Measurements from ENCODE around the gene CDCA4. TPM values are rescaled to one million over a fixed set of nuclear protein-coding genes. Genes with fewer than 3 reads are reported as not detected.

The CDCA4 gene
- total and polyA plus RNA-seq, 4 experiments from 2014 or later: 17.1 to 20.9 (median 18.9) TPM

DNA sequence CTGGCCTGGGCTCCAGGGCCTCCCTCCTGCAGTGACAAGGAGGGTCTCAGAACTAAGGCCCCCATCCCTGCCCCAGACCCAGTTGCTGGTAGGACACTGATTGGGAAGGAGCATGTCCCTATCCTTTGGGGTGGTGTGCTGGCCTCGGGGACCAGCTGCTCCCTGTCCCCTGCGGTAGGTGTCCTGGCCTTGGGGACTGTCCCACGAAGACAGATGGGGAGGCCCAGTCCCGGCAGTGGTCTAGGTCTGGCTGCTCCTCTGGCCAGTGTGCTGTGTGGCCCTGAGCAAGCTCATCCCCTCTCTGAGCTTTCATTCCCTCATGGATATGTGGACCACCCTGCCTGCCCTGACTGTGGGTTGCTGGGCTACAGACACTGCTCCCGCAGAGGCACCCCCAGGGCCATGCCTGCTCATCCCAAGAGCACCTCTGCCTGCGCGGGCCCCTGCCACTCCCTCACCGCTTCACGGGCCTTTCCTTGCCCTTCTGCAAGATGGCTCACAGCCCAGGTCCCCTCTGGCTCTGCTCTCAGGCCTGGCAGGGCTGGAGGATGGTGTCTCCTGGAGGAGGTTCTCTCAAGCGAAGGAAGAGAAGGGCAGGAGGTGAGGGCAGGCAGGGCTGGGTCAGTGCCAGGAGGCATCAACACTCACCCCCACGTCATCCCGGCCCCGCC lies 55.2 kb downstream of the CDCA4 start:
- no peaks in the 10 kb centered on the region for H3K36me3 ChIP-seq (ENCODE audit: insufficient read depth, low read length)
- H3K27me3 ChIP-seq (ENCODE audit: insufficient read depth, low read length): peaks cover 6% of the 10 kb centered on the region

DNA sequence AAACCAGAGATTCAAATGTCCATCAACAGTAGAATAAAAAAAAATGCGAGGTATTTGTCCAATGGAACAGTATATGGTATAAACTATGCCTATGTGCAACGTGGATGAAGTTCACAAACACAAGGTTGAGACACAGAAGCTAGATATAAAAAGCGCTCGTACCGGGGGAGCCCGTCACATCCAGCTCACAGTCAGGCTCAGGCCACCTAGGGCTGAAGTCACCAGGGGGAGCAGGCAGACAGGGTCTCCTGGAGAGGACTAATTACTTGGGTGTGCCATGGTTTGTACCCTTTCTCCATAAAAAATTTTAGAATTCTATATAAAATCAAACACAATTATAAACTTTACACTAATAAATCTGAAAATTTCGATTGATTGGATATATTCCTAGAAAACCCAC lies 56.3 kb downstream of the CDCA4 start:
- ChIA-PET CTCF (ENCODE audit: partially characterized antibody) (interaction anchor here (1.6 to 1.9 kb wide), 4 partner anchors 9 to 81 kb away, joined by 4 to 7 read pairs (median 4); no protein-coding TSS in a partner anchor), POLR2A (ENCODE audit: partially characterized antibody) (no interaction called here)
- H3K27ac Mint-ChIP-seq: no peak overlapping the region
- Histone ChIP-seq H3K27ac (ENCODE audit: low read depth, low read length) (no peak overlapping the region), H3K4me1 (ENCODE audit: insufficient read depth, low read length) (peaks cover 4% of the 10 kb centered on the region), H3K4me3 (ENCODE audit: low read length in 2 of 2) (no peak overlapping the region), H3K27me3 (ENCODE audit: insufficient read depth, low read length) (peaks cover 6% of the 10 kb centered on the region), H3K9me3 (ENCODE audit: control insufficient read depth in 1 of 2, low read length in 2 of 2) (no peaks in the 10 kb centered on the region), H3K36me3 (ENCODE audit: insufficient read depth, low read length) (no peaks in the 10 kb centered on the region)
- H3K36me3 Mint-ChIP-seq: no peaks in the 10 kb centered on the region
- intact Hi-C loops (cut with micrococcal nuclease): no loop called here
- H3K27me3 Mint-ChIP-seq: peaks cover 6 to 9% of the 10 kb centered on the region in 2 donors
- H3K4me3 Mint-ChIP-seq: no peak overlapping the region
- no peaks in the 10 kb centered on the region for H3K4me1 Mint-ChIP-seq
- no peaks in the 10 kb centered on the region for H3K9me3 Mint-ChIP-seq
- DNase-seq: no peak

More for the DNA sequence above, 55.2 kb downstream of the CDCA4 start:
- H3K9me3 Mint-ChIP-seq: no peaks in the 10 kb centered on the region
- POLR2A ChIA-PET (ENCODE audit: partially characterized antibody): no interaction called here
- no peaks in the 10 kb centered on the region for H3K4me1 Mint-ChIP-seq
- CTCF ChIA-PET (ENCODE audit: partially characterized antibody): interaction anchor here (0.7 to 1.9 kb wide), 3 partner anchors 9 to 378 kb away, joined by 4 to 7 read pairs (median 4); no protein-coding TSS in a partner anchor
- intact Hi-C loops (cut with micrococcal nuclease): no loop called here
- no peaks in the 10 kb centered on the region for H3K9me3 ChIP-seq (ENCODE audit: control insufficient read depth in 1 of 2, low read length in 2 of 2)
- no peak overlapping the region for H3K4me3 Mint-ChIP-seq
- H3K4me3 ChIP-seq (ENCODE audit: low read length in 2 of 2): no peak overlapping the region
- no peak overlapping the region for H3K27ac ChIP-seq (ENCODE audit: low read depth, low read length)
- H3K36me3 Mint-ChIP-seq: no peaks in the 10 kb centered on the region
- H3K27ac Mint-ChIP-seq: no peak overlapping the region
- peaks cover 4% of the 10 kb centered on the region for H3K4me1 ChIP-seq (ENCODE audit: insufficient read depth, low read length)
- no peak for DNase-seq
- peaks cover 4 to 9% of the 10 kb centered on the region in 2 donors for H3K27me3 Mint-ChIP-seq

Other genes with a start within 250 kb of the CDCA4 start
- gene AKT1, start 225.3 kb downstream of the CDCA4 start, total RNA-seq: 10 to 100 TPM; 88.7 to 90.5 TPM
- gene AKT1, start 225.3 kb downstream of the CDCA4 start, polyA plus RNA-seq: 10 to 100 TPM in 1 of 2 donors, 1 to 10 TPM in 1; 5.3 to 23.5 TPM
- gene ZBTB42, start 220.0 kb downstream of the CDCA4 start, total RNA-seq: 10 to 100 TPM; 11.6 to 12.3 TPM
- gene ZBTB42, start 220.0 kb downstream of the CDCA4 start, polyA plus RNA-seq: 1 to 10 TPM; 2.0 to 2.1 TPM
- 1 to 10 TPM; 3.0 to 3.8 TPM for gene CEP170B, start 155.8 kb downstream of the CDCA4 start, total RNA-seq
- gene CEP170B, start 155.8 kb downstream of the CDCA4 start, polyA plus RNA-seq: under 1 TPM in 1 of 2 donors, not detected in 1; 0.16 TPM
- gene PLD4, start 96.2 kb downstream of the CDCA4 start, total RNA-seq: not detected
- gene PLD4, start 96.2 kb downstream of the CDCA4 start, polyA plus RNA-seq: under 1 TPM in 1 of 2 donors, not detected in 1; 0.68 TPM
- gene AHNAK2, start 42.7 kb downstream of the CDCA4 start, total RNA-seq: under 1 TPM; 0.06 to 0.15 TPM
- gene AHNAK2, start 42.7 kb downstream of the CDCA4 start, polyA plus RNA-seq: not detected
- 1 to 10 TPM; 1.3 to 1.6 TPM for gene CLBA1, start 35.3 kb downstream of the CDCA4 start, total RNA-seq
- gene CLBA1, start 35.3 kb downstream of the CDCA4 start, polyA plus RNA-seq: 1 to 10 TPM; 1.2 to 1.3 TPM
- 10 to 100 TPM; 47.3 to 49.2 TPM for gene GPR132, start 44.3 kb upstream of the CDCA4 start, total RNA-seq
- 10 to 100 TPM in 1 of 2 donors, 1 to 10 TPM in 1; 4.9 to 40.0 TPM for gene GPR132, start 44.3 kb upstream of the CDCA4 start, polyA plus RNA-seq
- gene JAG2, start 147.7 kb upstream of the CDCA4 start, total RNA-seq: under 1 TPM; 0.29 to 0.80 TPM
- gene JAG2, start 147.7 kb upstream of the CDCA4 start, polyA plus RNA-seq: not detected
- 10 to 100 TPM; 17.4 to 18.0 TPM for gene NUDT14, start 160.2 kb upstream of the CDCA4 start, total RNA-seq
- 10 to 100 TPM; 10.5 to 20.2 TPM for gene NUDT14, start 160.2 kb upstream of the CDCA4 start, polyA plus RNA-seq
- gene BTBD6, start 227.4 kb upstream of the CDCA4 start, total RNA-seq: 10 to 100 TPM; 52.0 to 56.7 TPM
- 10 to 100 TPM in 1 of 2 donors, 1 to 10 TPM in 1; 5.4 to 17.4 TPM for gene BTBD6, start 227.4 kb upstream of the CDCA4 start, polyA plus RNA-seq

All from CD4-positive, alpha-beta memory T cell (primary cell).